Stimulated activated CD4-positive, alpha-beta T cell treated with anti-CD3 and anti-CD28 coated beads, Interleukin-2, amount 100 ng/mL, for 4 hours (primary cell): ENCODE data around the gene SSX2IP.
"Not testable (repeated sequence)": the region's sequence is repeated elsewhere in the genome, so short reads cannot be mapped to it uniquely, and the experiment has no call there.

Experiments
- DNase-seq: peaks from one replicate; pipeline ENCODE4 v3.0.0-alpha.2; 2020; ENCODE audit warnings: low read depth

The SSX2IP gene

GRCh38 chr1:84619383-84620102, 70.7 kb downstream of the SSX2IP start:
- peak; percentile 50 for DNase-seq

- DNase-seq: no peak
Observed at GRCh38 chr1:84617349-84617748, 72.9 kb downstream of the SSX2IP start.

- DNase-seq: no peak
Observed at GRCh38 chr1:84615790-84616189, 74.5 kb downstream of the SSX2IP start.

GRCh38 chr1:84613887-84614286, 76.4 kb downstream of the SSX2IP start:
- DNase-seq: no peak

- no peak for DNase-seq
Observed at GRCh38 chr1:84613026-84613425, 77.2 kb downstream of the SSX2IP start.

GRCh38 chr1:84611796-84612195, 78.5 kb downstream of the SSX2IP start:
- DNase-seq: no peak

GRCh38 chr1:84611091-84611490, 79.2 kb downstream of the SSX2IP start:
- DNase-seq: no peak

GRCh38 chr1:84606977-84607376, 83.3 kb downstream of the SSX2IP start:
- DNase-seq: no peak

GRCh38 chr1:84605157-84605556, 85.1 kb downstream of the SSX2IP start:
- DNase-seq: no peak

GRCh38 chr1:84603941-84604830, 86.1 kb downstream of the SSX2IP start:
- DNase-seq: no peak

GRCh38 chr1:84603223-84603622, 87.0 kb downstream of the SSX2IP start:
- DNase-seq: no peak

- DNase-seq: no peak
Observed at GRCh38 chr1:84600796-84601195, 89.5 kb downstream of the SSX2IP start.

GRCh38 chr1:84598846-84599741, 91.2 kb downstream of the SSX2IP start:
- no peak for DNase-seq

- no peak for DNase-seq
Observed at GRCh38 chr1:84598418-84598817, 91.8 kb downstream of the SSX2IP start.

- no peak for DNase-seq
Observed at GRCh38 chr1:84597011-84597410, 93.2 kb downstream of the SSX2IP start.

GRCh38 chr1:84594959-84595358, 95.3 kb downstream of the SSX2IP start:
- not testable (repeated sequence) for DNase-seq
